HCT116 (cell line): ENCODE results near the gene MRRF. TPM values are rescaled to one million over a fixed set of nuclear protein-coding genes. Genes with fewer than 3 reads are reported as not detected.

Experiments used
- ATAC-seq: fragments of 200-7000 bp; cut with Tn5 transposase; 2 replicates; pipeline ENCODE4 v1.9.1; 2020; ENCODE audit warnings: mild to moderate bottlenecking, moderate library complexity
- BruUV-seq: library from RNA; stranded (reverse); fragments of 400-500 nt; replicated peaks from 2 replicates; lab custom pipeline; 2021; lab: Mats Ljungman, UMichigan
- CTCF ChIA-PET: fragments of 300-600 bp; sonication (Branson Sonifier 250); formaldehyde crosslinking; loops from one replicate; lab custom pipeline; 2021; ENCODE audit warnings: antibody characterized with exemption; lab: Charles Lee
- POLR2A ChIA-PET: fragments of 300-600, 350-600 bp; sonication (Branson Sonifier 250); formaldehyde crosslinking; loops from one replicate; lab custom pipeline; 2021; ENCODE audit warnings: antibody characterized with exemption; lab: Charles Lee
- RAD21 ChIA-PET, 2 experiments: fragments of 300-600 bp; sonication (Branson Sonifier 250); formaldehyde crosslinking; loops; one replicate each; lab custom pipeline; 2023; ENCODE audit warnings: low total read pairs in 2 of 2; ENCODE audit not compliant: uncharacterized antibody in 2 of 2, unreplicated experiment in 2 of 2, low non-redundant PET in 1 of 2; lab: Charles Lee
- DNase-seq: peaks from one replicate; pipeline ENCODE4 v3.0.0-alpha.2; 2010; ENCODE audit warnings: low read depth, low spot score
- H2AFZ ChIP-seq: fragments of 200-600 bp; shearing (Covaris generic), sonication (generic); 2 replicates; pipeline ENCODE4 v1.6.1; 2017; ENCODE audit warnings: low read depth, mixed run types, mixed read lengths, antibody characterized with exemption, low read length; ENCODE audit not compliant: poor library complexity, severe bottlenecking
- H3K27ac ChIP-seq: 2 replicates; pipeline ENCODE4 v1.5.1; 2012; ENCODE audit warnings: low read depth, low read length
- H3K27me3 ChIP-seq: fragments of 200-600 bp; sonication (generic); 2 replicates; pipeline ENCODE4 v1.6.1; 2016; ENCODE audit warnings: mixed run types, low read length, mixed read lengths; ENCODE audit not compliant: insufficient read depth
- H3K36me3 ChIP-seq, 2 experiments: fragments of 200-500 bp in 1 of 2; fragments of 200-600 bp in 1 of 2; sonication (Bioruptor generic) in 1 of 2; sonication (generic) in 1 of 2; 2 replicates each; pipeline versions ENCODE4 v1.5.1 to v1.6.1; 2014 to 2016; ENCODE audit warnings: low read length in 2 of 2, inconsistent platforms in 1 of 2, mixed read lengths in 1 of 2, mixed run types in 1 of 2; ENCODE audit not compliant: insufficient read depth in 2 of 2, control insufficient read depth in 1 of 2
- H3K4me1 ChIP-seq, 2 experiments: fragments of 200-600 bp in 1 of 2; sonication (generic) in 1 of 2; 2 replicates each; pipeline versions ENCODE4 v1.5.1 to v1.6.1; 2012 to 2017; ENCODE audit warnings: low read length in 2 of 2, inconsistent platforms in 1 of 2, mild to moderate bottlenecking in 1 of 2, mixed read lengths in 1 of 2, mixed run types in 1 of 2, moderate library complexity in 1 of 2; ENCODE audit not compliant: insufficient read depth in 2 of 2, control insufficient read depth in 1 of 2
- H3K4me2 ChIP-seq: fragments of 200-600 bp; sonication (generic); 2 replicates; pipeline ENCODE4 v1.6.1; 2017; ENCODE audit warnings: mixed run types, low read length, mixed read lengths
- H3K4me3 ChIP-seq, 2 experiments: fragments of 200-600 bp in 1 of 2; sonication (generic) in 1 of 2; replicated peaks in 1 of 2; 2 replicates each; pipeline ENCODE4 v1.5.1; 2011 to 2016; ENCODE audit warnings: low read length in 2 of 2, control low read depth in 1 of 2, low read depth in 1 of 2, mild to moderate bottlenecking in 1 of 2, mixed read lengths in 1 of 2, mixed run types in 1 of 2
- H3K79me2 ChIP-seq: fragments of 200-600 bp; sonication (generic); 2 replicates; pipeline ENCODE4 v1.6.1; 2017; ENCODE audit warnings: mild to moderate bottlenecking, mixed run types, low read length, moderate library complexity, mixed read lengths; ENCODE audit not compliant: insufficient read depth
- H3K9ac ChIP-seq: fragments of 200-600 bp; sonication (generic); 2 replicates; pipeline ENCODE4 v1.6.1; 2016; ENCODE audit warnings: low read length, mixed read lengths
- H3K9me2 ChIP-seq: fragments of 200-600 bp; sonication (generic), shearing (Covaris generic); 2 replicates; pipeline ENCODE4 v1.6.1; 2017; ENCODE audit warnings: mixed run types, mild to moderate bottlenecking, moderate library complexity; ENCODE audit not compliant: insufficient read depth
- H3K9me3 ChIP-seq, 2 experiments: fragments of 200-500 bp in 1 of 2; fragments of 200-600 bp in 1 of 2; sonication (Bioruptor generic) in 1 of 2; sonication (generic) in 1 of 2; 2 replicates each; pipeline ENCODE4 v1.6.1; 2014 to 2017; ENCODE audit warnings: low read length in 2 of 2, mixed read lengths in 2 of 2, inconsistent platforms in 1 of 2, low read depth in 1 of 2, mild to moderate bottlenecking in 1 of 2, mixed run types in 1 of 2, moderate library complexity in 1 of 2; ENCODE audit not compliant: control insufficient read depth in 1 of 2, insufficient read depth in 1 of 2
- H4K20me1 ChIP-seq: fragments of 200-600 bp; sonication (generic), shearing (Covaris generic); 2 replicates; pipeline ENCODE4 v1.6.1; 2017; ENCODE audit warnings: mixed run types, mild to moderate bottlenecking, moderate library complexity; ENCODE audit not compliant: insufficient read depth
- ATF3 ChIP-seq: IDR thresholded peaks from 2 replicates; pipeline ENCODE4 v1.6.1; 2012
- ELF1 ChIP-seq: IDR thresholded peaks from 2 replicates; pipeline ENCODE4 v1.6.1; 2012; ENCODE audit warnings: low read depth, borderline replicate concordance
- EZH2 ChIP-seq: fragments of 200-600 bp; sonication (generic); IDR thresholded peaks from 2 replicates; pipeline ENCODE4 v1.6.1; 2017; ENCODE audit warnings: antibody characterized with exemption, mixed run types
- EZH2phosphoT487 ChIP-seq: fragments of 200-600 bp; IDR thresholded peaks from 2 replicates; pipeline ENCODE4 v1.6.1; 2018; ENCODE audit warnings: antibody characterized with exemption, borderline replicate concordance
- FOSL1 ChIP-seq: IDR thresholded peaks from 2 replicates; pipeline ENCODE4 v1.6.1; 2012; ENCODE audit warnings: low read depth
- MAX ChIP-seq: IDR thresholded peaks from 2 replicates; pipeline ENCODE4 v1.6.1; 2012
- POLR2A ChIP-seq: IDR thresholded peaks from 2 replicates; pipeline ENCODE4 v1.7.0; 2011; ENCODE audit warnings: borderline replicate concordance; ENCODE audit not compliant: insufficient read depth, insufficient read length; ENCODE audit errors: extremely low read depth
- POLR2AphosphoS5 ChIP-seq: IDR thresholded peaks from 2 replicates; pipeline ENCODE4 v1.6.1; 2011; ENCODE audit warnings: mild to moderate bottlenecking, low read depth, low read length, moderate library complexity
- RAD21 ChIP-seq: IDR thresholded peaks from 2 replicates; pipeline ENCODE4 v1.6.1; 2012; ENCODE audit warnings: low read depth, mild to moderate bottlenecking
- SP1 ChIP-seq: IDR thresholded peaks from 2 replicates; pipeline ENCODE4 v1.6.1; 2012; ENCODE audit warnings: low read depth
- YY1 ChIP-seq: IDR thresholded peaks from 2 replicates; pipeline ENCODE4 v1.6.1; 2011; ENCODE audit warnings: low read length, low read depth, moderate library complexity, mild to moderate bottlenecking; ENCODE audit not compliant: insufficient replicate concordance; ENCODE audit errors: extremely low read depth
- ZFX ChIP-seq: fragments of 450-650 bp; IDR thresholded peaks from 2 replicates; pipeline ENCODE4 v1.6.1; 2017
- intact Hi-C: fragments of 100-400 bp; cut with micrococcal nuclease; formaldehyde crosslinking; loops from 2 replicates; pipeline ENCODE4 v1.10.0; 2022
- total RNA-seq: library from RNA; stranded (reverse); gene quantifications from one replicate; pipeline ENCODE4 v1.2.1, GENCODE V29; 2021; ENCODE audit not compliant: unreplicated experiment

MRRF gene
- total RNA-seq, 1 experiment from 2014 or later, result 88.6 TPM

GRCh38 chr9:122294531-122294930, 29.8 kb downstream of the MRRF start:
- Histone ChIP-seq H3K79me2 (peaks cover 64% of the 10 kb centered on the region), H3K4me1 (no peaks in the 10 kb centered on the region), H3K36me3 (peaks cover 20 to 21% of the 10 kb centered on the region in 2 experiments; a peak in 3 of 4 replicates), H3K27ac (no peak overlapping the region), H2AFZ (no peak overlapping the region), H3K4me3 (no peak overlapping the region), H3K27me3 (no peaks in the 10 kb centered on the region), H4K20me1 (no peaks in the 10 kb centered on the region; the same call in 1 of the 2 replicates), H3K9me3 (no peaks in the 10 kb centered on the region), H3K9me2 (no peaks in the 10 kb centered on the region), H3K4me2 (no peak overlapping the region), H3K9ac (no peak overlapping the region)
- intact Hi-C loops, result no loop called here
- DNase-seq, result no peak
- ChIA-PET RAD21 (no interaction called here), CTCF (no interaction called here), POLR2A (no interaction called here)
- BruUV-seq, result no TSS peak
- no peak for ATAC-seq
- TF ChIP-seq ZFX, result no peak
- TF ChIP-seq ATF3, result no peak
- TF ChIP-seq RAD21, result no peak
- no peak for TF ChIP-seq FOSL1
- no peak for TF ChIP-seq EZH2phosphoT487
- TF ChIP-seq MAX, result no peak
- TF ChIP-seq ELF1, result no peak

GRCh38 chr9:122297512-122297911, 32.8 kb downstream of the MRRF start:
- no peaks in the 10 kb centered on the region for H3K4me1 ChIP-seq
- intact Hi-C loops, result no loop called here
- H3K4me3 ChIP-seq, result no peak overlapping the region
- H4K20me1 ChIP-seq, result no peaks in the 10 kb centered on the region; the same call in 1 of the 2 replicates
- H3K27me3 ChIP-seq, result no peaks in the 10 kb centered on the region
- H2AFZ ChIP-seq, result no peak overlapping the region
- no peak for TF ChIP-seq POLR2AphosphoS5
- TF ChIP-seq EZH2phosphoT487, result no peak
- TF ChIP-seq EZH2, result no peak
- no peak for TF ChIP-seq POLR2A
- TF ChIP-seq YY1, result no peak
- TF ChIP-seq SP1, result no peak
- peaks cover 74% of the 10 kb centered on the region for H3K79me2 ChIP-seq
- CTCF ChIA-PET, result no interaction called here
- no peak overlapping the region for H3K9ac ChIP-seq
- H3K9me2 ChIP-seq, result no peaks in the 10 kb centered on the region
- H3K27ac ChIP-seq, result no peak overlapping the region
- POLR2A ChIA-PET, result no interaction called here
- no peak overlapping the region for H3K4me2 ChIP-seq
- H3K36me3 ChIP-seq, result peaks cover 12 to 14% of the 10 kb centered on the region in 2 experiments
- RAD21 ChIA-PET, result no interaction called here
- DNase-seq (no peak), ATAC-seq (no peak)
- BruUV-seq, result no TSS peak
- H3K9me3 ChIP-seq, result no peaks in the 10 kb centered on the region
